ACC112 (cell line): Measurements from ENCODE around the gene CLMP.

Experiments used
- H2AFZ ChIP-seq: fragments of 200-600 bp; sonication (generic); one replicate; pipeline ENCODE4 v1.6.0; 2017; ENCODE audit warnings: antibody characterized with exemption, low read length; ENCODE audit not compliant: unreplicated experiment
- H3K27ac ChIP-seq: fragments of 200-600 bp; sonication (generic); 2 replicates; pipeline ENCODE4 v1.5.1; 2014; ENCODE audit warnings: low read depth, mild to moderate bottlenecking, antibody characterized with exemption, low read length, moderate library complexity
- H3K27me3 ChIP-seq: fragments of 200-600 bp; sonication (generic); 2 replicates; pipeline ENCODE4 v1.6.1; 2014; ENCODE audit warnings: mild to moderate bottlenecking, antibody characterized with exemption, low read length, moderate library complexity, mixed read lengths; ENCODE audit not compliant: insufficient read depth
- H3K36me3 ChIP-seq: fragments of 200-600 bp; sonication (generic); 2 replicates; pipeline ENCODE4 v1.6.1; 2016; ENCODE audit warnings: mild to moderate bottlenecking, antibody characterized with exemption, low read length, moderate library complexity, mixed read lengths; ENCODE audit not compliant: insufficient read depth
- H3K4me1 ChIP-seq: fragments of 200-600 bp; sonication (generic); one replicate; pipeline ENCODE4 v1.6.1; 2016; ENCODE audit warnings: low read length, mixed read lengths; ENCODE audit not compliant: insufficient read depth, unreplicated experiment, control insufficient read depth
- H3K4me3 ChIP-seq: fragments of 200-600 bp; sonication (generic); 2 replicates; pipeline ENCODE4 v1.5.1; 2014; ENCODE audit warnings: mild to moderate bottlenecking, low read depth, low read length
- H3K79me2 ChIP-seq: fragments of 200-600 bp; sonication (generic); one replicate; pipeline ENCODE4 v1.6.0; 2016; ENCODE audit warnings: low read length; ENCODE audit not compliant: control insufficient read depth, unreplicated experiment, insufficient read depth

Gene CLMP

GRCh38 chr11:123188508-123189165 is 6.4 kb downstream of the CLMP start:
- Histone ChIP-seq H3K36me3 (peaks cover 18% of the 10 kb centered on the region), H3K4me3 (peak overlapping the region; percentile 52), H3K79me2 (peaks cover 93% of the 10 kb centered on the region), H3K27ac (peak overlapping the region; percentile 98), H3K4me1 (peaks cover 89% of the 10 kb centered on the region), H3K27me3 (no peaks in the 10 kb centered on the region), H2AFZ (no peak overlapping the region)

- peaks cover 90% of the 10 kb centered on the region for H3K4me1 ChIP-seq
- H2AFZ ChIP-seq: no peak overlapping the region
- peaks cover 18% of the 10 kb centered on the region for H3K36me3 ChIP-seq
- peak overlapping the region; percentile 52 for H3K4me3 ChIP-seq
- H3K27me3 ChIP-seq: no peaks in the 10 kb centered on the region
- H3K79me2 ChIP-seq: peaks cover 92% of the 10 kb centered on the region
- peak overlapping the region; percentile 98 for H3K27ac ChIP-seq
Measured at GRCh38 chr11:123187665-123188507, 7.2 kb downstream of the CLMP start.

- peaks cover 84% of the 10 kb centered on the region for H3K4me1 ChIP-seq
- H2AFZ ChIP-seq: no peak overlapping the region
- peaks cover 92% of the 10 kb centered on the region for H3K79me2 ChIP-seq
- peaks cover 18% of the 10 kb centered on the region for H3K36me3 ChIP-seq
- H3K27ac ChIP-seq: peak overlapping the region; percentile 98
- H3K4me3 ChIP-seq: peak overlapping the region; percentile 52; the same call in 1 of the 2 replicates
- no peaks in the 10 kb centered on the region for H3K27me3 ChIP-seq
Measured at GRCh38 chr11:123187248-123187647, 7.8 kb downstream of the CLMP start.

DNA sequence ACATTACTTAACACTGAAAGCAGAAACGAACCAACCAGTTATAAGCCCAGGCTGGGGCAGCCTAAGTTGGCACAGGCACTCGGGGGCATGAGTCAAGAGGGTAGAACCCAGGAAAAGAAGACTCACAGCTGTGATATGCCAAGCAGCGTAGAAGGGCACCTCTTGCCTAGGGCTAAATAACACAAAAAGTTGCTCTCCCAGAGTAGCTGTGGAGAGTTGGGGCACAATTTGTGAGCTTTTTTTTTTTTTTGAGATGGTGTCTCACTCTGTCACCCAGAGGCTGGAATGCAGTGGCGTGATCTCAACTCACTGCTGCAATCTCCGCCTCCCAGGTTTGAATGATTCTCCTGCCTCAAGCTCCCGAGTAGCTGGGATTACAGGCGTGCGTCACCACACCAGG is 8.8 kb downstream of the CLMP start:
- Histone ChIP-seq H3K4me1 (peaks cover 86% of the 10 kb centered on the region), H3K79me2 (peaks cover 91% of the 10 kb centered on the region), H3K4me3 (no peak overlapping the region), H3K27me3 (no peaks in the 10 kb centered on the region), H3K36me3 (peaks cover 10% of the 10 kb centered on the region), H2AFZ (no peak overlapping the region), H3K27ac (peak overlapping the region; percentile 98)

DNA sequence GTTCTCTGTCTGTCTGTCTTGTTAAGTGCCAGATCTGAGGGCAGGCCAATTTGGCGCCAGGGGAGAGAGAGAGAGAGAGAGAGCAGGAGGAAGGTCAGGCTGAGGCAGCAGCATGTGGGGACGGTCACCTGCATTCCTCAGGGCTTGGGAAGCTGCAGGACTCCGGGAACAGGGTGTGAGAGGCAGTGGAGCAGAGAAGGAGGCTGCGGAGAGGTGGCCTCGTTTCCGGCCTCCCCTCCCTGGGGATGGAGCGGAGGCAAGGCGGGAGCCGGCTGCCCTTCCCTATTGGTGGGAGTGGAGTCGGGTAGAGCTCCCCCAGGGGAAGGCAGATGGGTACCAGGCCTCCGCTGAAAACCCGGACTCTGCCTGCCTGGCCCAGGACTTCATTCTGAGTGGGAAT is 9.7 kb downstream of the CLMP start:
- Histone ChIP-seq H3K4me1 (peaks cover 86% of the 10 kb centered on the region), H2AFZ (no peak overlapping the region), H3K79me2 (peaks cover 90% of the 10 kb centered on the region), H3K27ac (peak overlapping the region; percentile 98; the same call in 1 of the 2 replicates), H3K36me3 (peaks cover 4% of the 10 kb centered on the region; the same call in 1 of the 2 replicates), H3K4me3 (no peak overlapping the region), H3K27me3 (no peaks in the 10 kb centered on the region)

- Histone ChIP-seq H3K27ac (peak overlapping the region; percentile 98), H2AFZ (no peak overlapping the region), H3K4me3 (no peak overlapping the region), H3K79me2 (peaks cover 91% of the 10 kb centered on the region), H3K4me1 (peaks cover 86% of the 10 kb centered on the region), H3K36me3 (peaks cover 4% of the 10 kb centered on the region; the same call in 1 of the 2 replicates), H3K27me3 (no peaks in the 10 kb centered on the region)
Measured at GRCh38 chr11:123184531-123184930, 10.5 kb downstream of the CLMP start.

DNA sequence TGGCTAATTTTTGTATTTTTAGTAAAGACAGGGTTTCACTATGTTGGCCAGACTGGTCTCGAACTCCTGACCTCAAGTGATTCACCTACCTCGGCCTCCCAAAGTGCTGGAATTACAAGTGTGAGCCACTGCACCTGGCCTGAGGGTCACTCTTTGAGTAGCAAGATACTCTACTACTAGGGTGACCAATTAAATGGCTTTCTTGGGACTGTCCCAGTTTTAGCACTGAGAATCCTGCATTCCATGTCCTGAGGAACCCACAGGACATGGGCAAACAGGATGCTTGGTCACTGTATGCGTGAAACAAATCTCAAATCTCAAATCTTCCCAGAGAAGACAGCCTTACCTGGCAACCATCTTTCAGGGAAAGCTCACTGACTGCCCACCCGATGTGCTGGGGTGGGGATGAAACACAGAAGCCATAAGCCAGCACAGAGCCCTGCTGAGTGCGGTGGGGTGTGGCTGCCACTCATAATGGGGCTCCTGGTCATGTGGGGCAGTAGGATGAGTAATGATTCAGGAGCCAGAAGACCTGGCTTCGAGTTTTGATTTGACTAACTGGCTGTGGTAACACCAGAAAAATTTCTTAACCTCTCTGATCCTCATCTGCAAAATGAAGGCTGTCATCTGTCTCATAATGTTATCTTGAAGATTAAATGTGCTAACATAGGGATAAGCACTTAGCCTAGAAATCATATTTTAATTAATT is 11.5 kb downstream of the CLMP start:
- Histone ChIP-seq H3K4me1 (peaks cover 79% of the 10 kb centered on the region), H3K4me3 (no peak overlapping the region), H3K36me3 (peaks cover 9% of the 10 kb centered on the region; the same call in 1 of the 2 replicates), H3K79me2 (peaks cover 95% of the 10 kb centered on the region), H3K27ac (peak overlapping the region; percentile 18; the same call in 1 of the 2 replicates), H3K27me3 (no peaks in the 10 kb centered on the region), H2AFZ (no peak overlapping the region)

DNA sequence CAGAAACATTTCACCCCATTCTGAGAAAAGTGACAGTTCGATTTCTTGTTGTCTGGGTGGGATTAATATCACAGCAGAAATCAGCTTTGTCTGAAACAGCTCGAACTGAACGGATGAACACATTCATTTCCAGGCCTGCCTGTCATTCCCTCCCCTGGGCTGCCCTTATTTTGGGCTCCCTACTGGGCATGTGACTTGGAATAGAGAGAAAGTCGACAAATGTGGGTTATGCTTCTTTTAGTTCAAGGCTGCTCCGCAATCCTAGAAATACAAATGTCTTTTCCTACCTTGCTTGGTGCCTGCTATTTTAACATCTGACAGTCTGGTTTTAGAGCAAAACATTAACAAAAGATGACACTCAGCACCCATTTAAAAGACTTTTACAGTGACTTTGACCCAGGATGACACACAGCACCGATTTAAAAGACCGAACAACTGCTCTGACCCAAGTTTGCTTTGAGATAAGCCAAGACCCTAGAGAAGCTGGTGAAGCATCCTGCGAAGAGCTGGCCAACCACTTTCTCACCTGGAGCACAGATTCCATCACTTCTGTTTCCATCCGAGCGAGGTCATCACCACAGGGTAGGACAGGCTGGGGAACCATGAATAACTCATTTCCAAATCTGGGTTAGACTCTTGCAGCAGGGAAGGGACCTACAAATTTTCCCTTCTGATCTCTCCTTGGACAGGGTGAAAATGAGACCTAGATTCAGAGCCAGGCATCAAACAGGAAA is 13.1 kb downstream of the CLMP start:
- Histone ChIP-seq H3K4me3 (no peak overlapping the region), H3K36me3 (peaks cover 8% of the 10 kb centered on the region; the same call in 1 of the 2 replicates), H3K79me2 (peaks cover 92% of the 10 kb centered on the region), H3K27me3 (no peaks in the 10 kb centered on the region), H3K4me1 (peaks cover 69% of the 10 kb centered on the region), H2AFZ (no peak overlapping the region), H3K27ac (peak overlapping the region; percentile 4; the same call in 1 of the 2 replicates)

DNA sequence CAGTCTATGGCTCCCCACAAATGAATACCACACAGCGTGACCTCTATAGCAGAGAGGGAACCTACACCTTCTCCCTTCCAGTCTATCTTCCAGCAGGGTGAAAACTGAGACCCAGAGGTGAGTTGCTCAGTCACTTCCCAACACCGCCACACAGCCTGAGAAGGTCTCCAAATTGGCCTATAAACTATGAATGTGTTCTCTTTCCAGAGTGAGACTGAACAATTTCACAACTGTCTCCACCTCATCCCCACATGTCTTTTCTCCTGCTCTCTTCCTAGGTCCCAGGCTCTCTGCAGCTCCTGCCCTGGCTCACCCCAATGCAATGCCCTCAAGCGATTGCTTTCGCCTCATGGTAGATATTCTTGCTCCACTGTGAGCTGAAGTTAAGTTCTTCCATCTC is 14.0 kb downstream of the CLMP start:
- peaks cover 89% of the 10 kb centered on the region for H3K79me2 ChIP-seq
- H3K4me1 ChIP-seq: peaks cover 69% of the 10 kb centered on the region
- H3K4me3 ChIP-seq: no peak overlapping the region
- H2AFZ ChIP-seq: no peak overlapping the region
- H3K27me3 ChIP-seq: no peaks in the 10 kb centered on the region
- peak overlapping the region; percentile 4; the same call in 1 of the 2 replicates for H3K27ac ChIP-seq
- H3K36me3 ChIP-seq: peaks cover 6% of the 10 kb centered on the region; the same call in 1 of the 2 replicates

GRCh38 chr11:123180574-123180973 is 14.5 kb downstream of the CLMP start:
- Histone ChIP-seq H3K36me3 (peaks cover 6% of the 10 kb centered on the region; the same call in 1 of the 2 replicates), H3K27me3 (no peaks in the 10 kb centered on the region), H3K4me3 (no peak overlapping the region), H3K4me1 (peaks cover 69% of the 10 kb centered on the region), H2AFZ (no peak overlapping the region), H3K27ac (peak overlapping the region; percentile 15; the same call in 1 of the 2 replicates), H3K79me2 (peaks cover 85% of the 10 kb centered on the region)
